ENCODE measurements around the gene OS9. TPM values are rescaled to one million over a fixed set of nuclear protein-coding genes. Genes with fewer than 3 reads are reported as not detected.

Gene OS9
- total RNA-seq, 4 donors from 2014 or later: 185 to 288 (median 224) TPM

- TF ChIP-seq EP300 (IDR thresholded peaks at IDR 0.05) (no peak), POLR2A (IDR thresholded peaks at IDR 0.05) (no peak), CTCF (IDR thresholded peaks at IDR 0.05) (no peak)
- H3K4me3 ChIP-seq: peak overlapping the region; percentile 57 to 90 (median 70)
- H3K36me3 ChIP-seq: peaks cover 0 to 36% (median 6%) of the 10 kb centered on the region in 3 donors
- no peaks in the 10 kb centered on the region for H3K27me3 ChIP-seq
- WGBS, 2 donors: no CpG with 5 or more reads among the region's 34 CpGs
- H3K27ac ChIP-seq: peak overlapping the region; percentile 37 to 86 (median 70)
- no peaks in the 10 kb centered on the region for H3K9me3 ChIP-seq
- DNase-seq (ENCODE audit: low spot score in 2 of 2): no peak
- peaks cover 0 to 51% (median 20%) of the 10 kb centered on the region in 4 donors for H3K4me1 ChIP-seq
Observed at GRCh38 chr12:57755194-57755453, 61.2 kb downstream of the OS9 start.

DNA sequence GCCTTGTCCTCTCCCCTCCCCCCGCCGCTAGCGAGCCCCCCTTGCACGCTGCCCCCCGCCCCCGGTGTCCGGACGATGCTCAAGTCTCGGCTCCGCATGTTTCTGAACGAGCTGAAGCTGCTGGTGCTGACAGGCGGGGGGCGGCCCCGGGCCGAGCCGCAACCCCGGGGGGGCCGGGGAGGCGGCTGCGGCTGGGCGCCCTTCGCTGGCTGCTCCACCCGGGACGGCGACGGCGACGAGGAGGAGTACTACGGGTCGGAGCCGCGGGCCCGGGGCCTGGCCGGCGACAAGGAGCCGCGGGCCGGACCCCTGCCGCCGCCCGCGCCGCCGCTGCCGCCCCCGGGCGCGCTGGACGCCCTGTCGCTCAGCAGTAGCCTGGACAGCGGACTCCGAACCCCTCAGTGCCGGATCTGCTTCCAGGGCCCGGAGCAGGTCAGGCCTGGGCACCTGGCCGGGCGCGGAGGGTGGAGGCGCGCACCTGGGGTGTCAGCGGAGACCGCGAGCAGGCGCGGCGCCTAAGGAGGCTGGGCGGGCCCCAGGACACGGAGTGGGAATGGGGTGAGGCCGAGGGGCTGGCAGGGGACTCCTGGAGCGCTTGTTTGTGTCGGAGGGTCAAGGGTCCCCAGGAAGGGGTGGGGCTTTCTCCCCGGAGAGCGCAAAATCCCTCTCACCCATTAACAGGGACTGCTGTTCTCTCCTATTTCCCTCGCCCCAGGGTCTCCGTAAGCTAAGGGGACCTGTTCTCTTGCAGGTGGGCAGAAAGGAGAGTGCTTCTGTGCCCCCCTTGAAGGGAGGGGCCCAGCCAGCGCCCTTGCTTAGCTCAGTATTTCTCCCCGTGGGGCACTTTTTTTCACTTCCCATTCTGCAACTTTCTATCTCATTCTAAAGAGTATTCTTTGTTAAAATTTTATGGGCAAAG is 61.8 kb downstream of the OS9 start:
- Histone ChIP-seq H3K27ac (peak overlapping the region; percentile 37 to 86 (median 70)), H3K36me3 (peaks cover 0 to 30% (median 6%) of the 10 kb centered on the region in 3 donors), H3K4me1 (peaks cover 0 to 45% (median 20%) of the 10 kb centered on the region in 4 donors), H3K4me3 (peak overlapping the region; percentile 57 to 90 (median 70)), H3K27me3 (no peaks in the 10 kb centered on the region), H3K9me3 (no peaks in the 10 kb centered on the region)
- no peak for DNase-seq (ENCODE audit: low spot score in 2 of 2)
- TF ChIP-seq EP300 (IDR thresholded peaks at IDR 0.05): no peak
- TF ChIP-seq CTCF (IDR thresholded peaks at IDR 0.05): no peak
- TF ChIP-seq POLR2A (IDR thresholded peaks at IDR 0.05): no peak
- WGBS, 2 donors: 3 to 16% methylated on average over 4 to 52 of the region's 76 CpGs

DNA sequence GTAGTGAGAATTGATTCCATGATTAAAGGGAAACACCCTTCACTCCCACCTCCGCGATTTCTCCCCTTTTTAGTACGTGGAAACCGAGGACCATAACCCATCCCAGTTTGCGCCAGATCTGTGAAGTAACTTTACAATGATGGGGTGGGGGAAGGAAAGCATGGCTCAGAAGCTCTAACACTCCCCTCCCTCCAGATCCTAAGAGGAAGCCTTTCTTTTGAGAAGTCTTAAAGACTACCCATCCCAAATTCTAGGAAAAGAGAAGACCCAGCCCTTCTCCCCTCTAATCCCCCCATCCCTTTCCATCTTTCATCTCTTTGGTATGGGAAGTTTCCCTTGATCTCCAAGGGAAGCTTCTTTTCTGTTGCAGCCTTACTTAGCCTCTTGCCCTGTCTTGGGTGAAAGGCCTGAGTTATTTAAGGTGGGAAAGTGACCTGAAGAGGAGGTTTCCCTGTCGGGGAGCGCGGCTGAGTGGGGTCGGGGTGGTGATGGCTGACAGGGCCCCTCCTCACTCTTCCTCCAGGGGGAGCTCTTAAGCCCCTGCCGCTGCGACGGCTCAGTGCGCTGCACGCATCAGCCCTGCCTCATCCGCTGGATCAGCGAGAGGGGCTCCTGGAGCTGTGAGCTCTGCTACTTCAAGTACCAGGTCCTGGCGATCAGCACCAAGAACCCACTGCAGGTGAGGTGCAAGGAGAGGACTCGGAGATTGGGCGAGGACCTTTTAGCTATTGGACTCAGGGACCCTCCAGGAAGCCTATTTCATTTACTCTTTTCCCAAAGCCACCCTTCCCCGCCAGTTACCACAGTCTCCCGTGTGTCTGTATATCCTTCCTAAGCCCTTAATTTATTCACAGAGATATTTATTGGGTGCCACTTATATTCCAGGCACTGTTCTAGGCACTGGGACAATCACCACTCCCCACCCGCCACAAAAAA is 62.7 kb downstream of the OS9 start:
- no peaks in the 10 kb centered on the region for H3K27me3 ChIP-seq
- TF ChIP-seq POLR2A (IDR thresholded peaks at IDR 0.05) (no peak), CTCF (IDR thresholded peaks at IDR 0.05) (peak; percentile 37 to 59 (median 46))
- H3K4me1 ChIP-seq: peaks cover 0 to 36% (median 13%) of the 10 kb centered on the region in 4 donors
- DNase-seq (ENCODE audit: low spot score in 2 of 2): no peak
- peak overlapping the region in 2 of 4 donors; percentile 58 to 86 for H3K27ac ChIP-seq
- H3K9me3 ChIP-seq: no peaks in the 10 kb centered on the region
- 46 to 47% methylated on average over 22 of the region's 22 CpGs for WGBS, 2 donors
- H3K36me3 ChIP-seq: peaks cover 0 to 32% (median 6%) of the 10 kb centered on the region in 3 donors
- H3K4me3 ChIP-seq: peak overlapping the region; percentile 57 to 90 (median 70)

DNA sequence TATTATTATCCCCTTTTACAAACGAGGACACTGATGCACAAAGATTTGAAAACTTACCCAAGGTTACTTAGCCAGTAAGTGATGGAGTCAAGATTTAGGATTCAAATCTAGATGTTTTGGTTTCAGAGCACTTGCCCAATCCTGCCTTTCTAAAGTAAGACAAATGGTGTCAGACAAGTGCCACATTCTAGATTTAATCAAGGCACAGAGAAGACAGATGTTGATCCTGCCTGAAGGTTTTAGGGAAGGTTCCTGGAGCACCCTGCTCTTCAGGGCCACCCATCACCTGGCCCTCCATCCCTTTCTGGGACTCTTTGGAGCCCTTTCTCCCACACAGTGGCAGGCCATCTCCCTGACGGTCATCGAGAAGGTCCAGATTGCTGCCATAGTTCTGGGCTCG is 63.8 kb downstream of the OS9 start:
- Histone ChIP-seq H3K27me3 (peaks cover 0 to 3% of the 10 kb centered on the region in 2 donors), H3K36me3 (peaks cover 0 to 32% (median 6%) of the 10 kb centered on the region in 3 donors), H3K27ac (no peak overlapping the region), H3K9me3 (no peaks in the 10 kb centered on the region), H3K4me1 (peaks cover 0 to 34% (median 13%) of the 10 kb centered on the region in 4 donors), H3K4me3 (no peak overlapping the region)
- TF ChIP-seq POLR2A (IDR thresholded peaks at IDR 0.05) (no peak), EP300 (IDR thresholded peaks at IDR 0.05) (no peak), CTCF (IDR thresholded peaks at IDR 0.05) (no peak)
- DNase-seq (ENCODE audit: low spot score in 2 of 2): no peak
- WGBS, 2 donors: 88 to 89% methylated on average over 4 of the region's 4 CpGs
